Measurements from ENCODE around the gene FOXA3. TPM values are rescaled to one million over a fixed set of nuclear protein-coding genes. Genes with fewer than 3 reads are reported as not detected.
A peak's percentile ranks its signal among the peaks of the same experiment; 100 is the strongest.
"Not testable (repeated sequence)": the region's sequence is repeated elsewhere in the genome, so short reads cannot be mapped to it uniquely, and the experiment has no call there.

The FOXA3 gene
- total and polyA plus RNA-seq, 3 experiments from 2014 or later, result 0.59 to 0.62 TPM; not detected in 1

DNA sequence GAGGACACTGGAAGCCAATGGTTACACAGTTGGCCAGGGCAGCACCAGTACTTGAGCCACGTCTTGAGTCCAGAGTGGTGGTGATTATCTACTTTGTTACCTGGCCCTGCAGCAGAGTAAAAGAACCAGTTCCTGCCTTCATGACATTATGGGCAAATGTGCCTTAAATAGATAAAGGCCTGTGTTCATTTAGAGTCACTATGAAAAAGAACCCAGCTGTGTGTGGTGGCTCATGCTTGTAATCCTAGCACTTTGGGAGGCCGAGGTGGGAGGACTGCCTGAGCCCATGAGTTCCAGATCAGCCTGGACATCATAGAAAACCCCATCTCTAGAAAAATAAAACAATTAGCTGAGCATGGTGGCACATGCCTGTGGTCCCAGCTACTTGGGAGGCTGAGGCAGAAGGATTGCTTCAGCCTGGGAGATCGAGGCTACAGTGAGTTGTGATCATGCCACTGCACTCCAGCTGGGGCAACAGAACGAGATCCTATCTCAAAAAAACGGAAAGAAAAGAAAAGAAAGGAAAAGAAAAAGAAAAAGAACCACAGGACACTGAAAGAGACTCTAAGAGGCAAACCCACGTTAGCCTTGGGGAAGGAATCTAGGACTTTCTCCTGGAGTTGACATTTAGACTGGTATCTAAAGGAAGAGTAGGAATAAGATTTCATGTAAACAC, 25.2 kb downstream of the FOXA3 start:
- ChIA-PET POLR2A (interaction anchor here (0.7 kb wide), 1 partner anchor 14 kb away, joined by 5 read pairs; no protein-coding TSS in a partner anchor), CTCF (interaction anchor here (0.7 to 1.2 kb wide), 2 partner anchors 12 to 25 kb away, joined by 3 read pairs; partner anchors contain the start of gene FOXA3)
- Mint-ChIP-seq H3K4me1 (peaks cover 9 to 24% (median 11%) of the 10 kb centered on the region in 3 donors), H3K27ac (peak overlapping the region in 2 of 8 donors; percentile 46 to 79), H3K4me3 (no peak overlapping the region), H3K27me3 (peaks cover 0 to 3% of the 10 kb centered on the region in 2 donors), H3K9me3 (no peaks in the 10 kb centered on the region), H3K36me3 (peaks cover 0 to 16% (median 2%) of the 10 kb centered on the region in 3 donors)
- H3K4me3 ChIP-seq (ENCODE audit: low read length), result no peak overlapping the region
- H3K27me3 ChIP-seq (ENCODE audit: insufficient read depth, low read length, poor library complexity, severe bottlenecking), result no peaks in the 10 kb centered on the region
- H3K36me3 ChIP-seq (ENCODE audit: insufficient read depth, low read length), result no peaks in the 10 kb centered on the region
- H3K27ac ChIP-seq (ENCODE audit: low read depth, low read length), result no peak overlapping the region
- peaks cover 14% of the 10 kb centered on the region for H3K4me1 ChIP-seq (ENCODE audit: insufficient read depth, low read length)
- no peak for DNase-seq
- no peaks in the 10 kb centered on the region for H3K9me3 ChIP-seq (ENCODE audit: low read length)

DNA sequence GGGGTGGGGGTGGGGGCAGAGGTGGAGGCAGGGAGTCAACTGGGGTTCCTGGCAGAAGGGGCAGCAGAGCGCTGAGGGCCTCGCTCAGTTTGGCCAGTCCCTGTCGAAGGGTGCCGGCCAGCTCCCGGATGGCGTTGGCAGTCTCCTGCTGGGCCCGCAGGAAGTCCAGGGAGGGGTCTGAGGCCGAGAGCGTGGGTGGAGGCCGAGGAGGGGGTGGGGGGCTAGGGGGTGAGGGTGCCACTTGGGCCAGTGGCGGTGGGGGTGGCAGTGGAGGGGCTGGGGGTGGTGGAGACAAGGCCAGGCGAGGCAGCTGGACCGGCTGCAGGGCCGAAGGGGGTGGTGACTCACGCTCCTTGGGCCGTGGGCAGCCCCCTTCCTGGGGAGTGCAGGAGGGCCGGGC, 26.8 kb downstream of the FOXA3 start:
- no peaks in the 10 kb centered on the region for H3K9me3 Mint-ChIP-seq
- POLR2A ChIA-PET, result no interaction called here
- CTCF ChIA-PET, result no interaction called here

DNA sequence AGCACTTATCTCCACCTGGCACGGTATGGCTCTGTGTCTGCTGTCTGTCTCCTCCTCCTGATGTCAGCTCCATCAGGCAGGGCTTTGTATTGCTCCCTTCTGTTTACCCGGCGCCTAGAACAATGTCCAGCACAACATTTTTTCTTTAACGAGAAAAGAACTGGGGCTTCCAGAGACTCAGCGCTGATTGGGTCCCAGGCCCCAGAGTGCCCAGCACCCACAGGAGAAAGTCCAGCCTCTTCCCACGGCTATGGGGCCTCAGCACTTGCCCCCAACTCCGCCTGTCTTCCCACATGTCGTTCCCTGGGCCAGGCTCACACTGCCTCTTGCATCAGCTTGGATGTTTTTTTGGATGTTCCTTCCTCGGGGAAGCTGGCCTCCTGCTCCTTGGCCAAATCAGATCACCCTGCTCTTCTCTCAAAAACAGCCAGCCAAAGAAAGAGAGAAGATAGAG, 31.4 kb downstream of the FOXA3 start:
- Mint-ChIP-seq H3K36me3 (peaks cover 0 to 39% (median 2%) of the 10 kb centered on the region in 3 donors), H3K4me3 (no peak overlapping the region), H3K4me1 (peaks cover 8 to 9% (median 8%) of the 10 kb centered on the region in 3 donors), H3K9me3 (no peaks in the 10 kb centered on the region), H3K27me3 (no peaks in the 10 kb centered on the region), H3K27ac (peak overlapping the region in 2 of 8 donors; percentile 29 to 78)
- peaks cover 2% of the 10 kb centered on the region for H3K4me1 ChIP-seq (ENCODE audit: insufficient read depth, low read length)
- DNase-seq, result no peak
- POLR2A ChIA-PET, result no interaction called here
- no peaks in the 10 kb centered on the region for H3K9me3 ChIP-seq (ENCODE audit: low read length)
- CTCF ChIA-PET, result interaction anchor here (1.0 to 1.6 kb wide), 3 partner anchors 10 to 31 kb away, joined by 3 to 5 read pairs (median 3); partner anchors contain the start of genes FOXA3 and IRF2BP1
- H3K27ac ChIP-seq (ENCODE audit: low read depth, low read length), result no peak overlapping the region
- H3K4me3 ChIP-seq (ENCODE audit: low read length), result no peak overlapping the region
- no peaks in the 10 kb centered on the region for H3K36me3 ChIP-seq (ENCODE audit: insufficient read depth, low read length)
- H3K27me3 ChIP-seq (ENCODE audit: insufficient read depth, low read length, poor library complexity, severe bottlenecking), result no peaks in the 10 kb centered on the region

More for the DNA sequence above, 26.8 kb downstream of the FOXA3 start:
- Histone ChIP-seq H3K9me3 (ENCODE audit: low read length) (no peaks in the 10 kb centered on the region), H3K27me3 (ENCODE audit: insufficient read depth, low read length, poor library complexity, severe bottlenecking) (no peaks in the 10 kb centered on the region), H3K4me3 (ENCODE audit: low read length) (no peak overlapping the region), H3K36me3 (ENCODE audit: insufficient read depth, low read length) (no peaks in the 10 kb centered on the region), H3K27ac (ENCODE audit: low read depth, low read length) (no peak overlapping the region), H3K4me1 (ENCODE audit: insufficient read depth, low read length) (peaks cover 5% of the 10 kb centered on the region)
- H3K4me1 Mint-ChIP-seq, result peaks cover 8 to 18% (median 11%) of the 10 kb centered on the region in 3 donors
- H3K4me3 Mint-ChIP-seq, result no peak overlapping the region
- H3K36me3 Mint-ChIP-seq, result peaks cover 0 to 26% (median 2%) of the 10 kb centered on the region in 3 donors
- peaks cover 0 to 3% of the 10 kb centered on the region in 2 donors for H3K27me3 Mint-ChIP-seq
- DNase-seq, result no peak
- no peak overlapping the region for H3K27ac Mint-ChIP-seq

DNA sequence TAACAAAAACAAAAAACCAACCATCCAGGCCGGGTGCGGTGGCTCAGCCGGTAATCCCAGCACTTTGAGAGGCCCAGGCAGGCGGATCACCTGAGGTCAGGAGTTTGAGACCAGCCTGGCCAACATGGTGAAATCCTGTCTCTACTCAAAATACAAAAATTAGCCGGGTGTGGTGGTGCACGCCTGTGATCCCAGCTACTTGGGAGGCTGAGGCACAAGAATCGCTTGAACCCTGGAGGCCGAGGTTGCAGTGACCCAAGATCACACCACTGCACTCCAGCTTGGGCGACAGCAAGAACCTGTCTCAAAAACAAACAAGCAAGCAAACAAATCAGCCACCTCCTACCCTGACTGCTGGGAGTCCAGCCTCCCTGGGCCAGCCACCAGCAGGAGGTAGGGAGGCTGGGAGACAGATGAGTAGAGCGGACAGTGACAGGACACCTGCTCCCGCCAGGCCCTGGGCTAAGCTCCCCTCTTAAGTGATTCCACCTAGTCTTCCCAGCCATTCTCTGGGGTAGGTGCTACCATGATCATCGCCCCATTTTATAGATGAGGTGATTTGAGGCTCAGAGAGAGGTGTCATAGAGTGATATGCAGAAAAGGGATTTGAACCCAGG, 32.0 kb downstream of the FOXA3 start:
- H3K4me3 ChIP-seq (ENCODE audit: low read length); H3K9me3 ChIP-seq (ENCODE audit: low read length); POLR2A ChIA-PET; H3K4me3 Mint-ChIP-seq; DNase-seq; H3K9me3 Mint-ChIP-seq; H3K27me3 ChIP-seq (ENCODE audit: insufficient read depth, low read length, poor library complexity, severe bottlenecking); H3K36me3 ChIP-seq (ENCODE audit: insufficient read depth, low read length); H3K27ac ChIP-seq (ENCODE audit: low read depth, low read length); H3K27me3 Mint-ChIP-seq; H3K4me1 ChIP-seq (ENCODE audit: insufficient read depth, low read length): not testable (repeated sequence)
- Mint-ChIP-seq H3K27ac (peak overlapping the region in 1 of 8 donors; percentile 29), H3K36me3 (peaks cover 0 to 41% (median 2%) of the 10 kb centered on the region in 3 donors), H3K4me1 (peaks cover 12 to 14% (median 13%) of the 10 kb centered on the region in 3 donors)
- CTCF ChIA-PET, result interaction anchor here (1.0 to 1.6 kb wide), 3 partner anchors 10 to 31 kb away, joined by 3 to 5 read pairs (median 3); partner anchors contain the start of genes FOXA3 and IRF2BP1

DNA sequence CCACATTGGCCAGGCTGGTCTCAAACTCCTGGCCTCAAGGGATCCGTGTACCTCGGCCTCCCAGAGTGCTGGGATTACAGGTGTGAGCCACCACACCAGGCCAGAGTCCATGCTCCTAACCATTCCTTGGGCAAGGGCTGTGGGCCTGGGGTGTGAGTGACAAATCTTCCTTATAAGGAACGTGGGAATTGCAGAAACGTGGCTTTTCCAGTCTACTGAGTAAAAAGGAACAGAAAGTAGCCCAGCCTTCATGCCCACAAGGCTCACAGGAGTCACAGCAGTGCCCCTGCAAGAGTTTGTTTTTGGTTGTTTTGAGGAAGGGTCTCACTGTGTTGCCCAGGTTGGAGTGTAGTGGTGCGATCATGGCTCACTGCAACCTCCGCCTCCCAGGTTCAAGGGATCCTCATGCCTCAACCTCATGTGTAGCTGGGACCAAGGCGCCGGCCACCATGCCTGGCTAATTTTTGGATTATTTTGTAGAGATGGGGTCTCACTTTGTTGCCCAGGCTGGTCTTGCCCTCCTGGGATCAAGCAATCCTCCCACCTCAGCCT, 33.2 kb downstream of the FOXA3 start:
- H3K36me3 ChIP-seq (ENCODE audit: insufficient read depth, low read length), result no peaks in the 10 kb centered on the region
- ChIA-PET POLR2A (interaction anchor here (0.7 kb wide), 1 partner anchor 54 kb away, joined by 5 read pairs; no protein-coding TSS in a partner anchor), CTCF (no interaction called here)
- no peak overlapping the region for H3K27ac Mint-ChIP-seq
- H3K27me3 ChIP-seq (ENCODE audit: insufficient read depth, low read length, poor library complexity, severe bottlenecking), result no peaks in the 10 kb centered on the region
- no peak overlapping the region for H3K27ac ChIP-seq (ENCODE audit: low read depth, low read length)
- H3K4me3 Mint-ChIP-seq, result no peak overlapping the region
- no peak overlapping the region for H3K4me3 ChIP-seq (ENCODE audit: low read length)
- no peaks in the 10 kb centered on the region for H3K27me3 Mint-ChIP-seq
- H3K9me3 ChIP-seq (ENCODE audit: low read length), result no peaks in the 10 kb centered on the region
- DNase-seq, result no peak
- peaks cover 10% of the 10 kb centered on the region for H3K4me1 ChIP-seq (ENCODE audit: insufficient read depth, low read length)
- H3K4me1 Mint-ChIP-seq, result peaks cover 18 to 19% (median 19%) of the 10 kb centered on the region in 3 donors
- no peaks in the 10 kb centered on the region for H3K9me3 Mint-ChIP-seq
- H3K36me3 Mint-ChIP-seq, result peaks cover 0 to 46% (median 2%) of the 10 kb centered on the region in 3 donors

DNA sequence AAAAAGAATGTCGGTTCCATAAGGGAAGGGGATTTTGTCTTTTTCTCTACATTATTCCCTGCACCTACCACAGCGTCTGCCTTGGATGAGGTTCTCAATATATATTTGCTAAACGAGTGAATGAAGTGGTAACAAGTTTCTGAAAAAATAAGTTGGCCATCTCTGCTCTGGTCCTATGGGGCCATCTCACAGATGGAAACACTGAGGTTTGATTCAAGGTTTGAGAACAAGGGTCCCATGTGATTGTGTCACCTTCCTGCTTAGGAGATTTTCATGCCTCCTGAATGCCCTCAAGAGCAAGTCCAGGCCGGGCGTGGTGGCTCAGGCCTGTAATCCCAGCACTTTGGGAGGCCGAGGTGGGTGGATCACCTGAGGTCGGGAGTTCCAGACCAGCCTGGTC, 35.1 kb downstream of the FOXA3 start:
- Histone ChIP-seq H3K27ac (ENCODE audit: low read depth, low read length) (no peak overlapping the region), H3K4me1 (ENCODE audit: insufficient read depth, low read length) (peaks cover 16% of the 10 kb centered on the region), H3K27me3 (ENCODE audit: insufficient read depth, low read length, poor library complexity, severe bottlenecking) (no peaks in the 10 kb centered on the region), H3K9me3 (ENCODE audit: low read length) (no peaks in the 10 kb centered on the region), H3K36me3 (ENCODE audit: insufficient read depth, low read length) (no peaks in the 10 kb centered on the region), H3K4me3 (ENCODE audit: low read length) (no peak overlapping the region)
- Mint-ChIP-seq H3K27me3 (no peaks in the 10 kb centered on the region), H3K4me3 (peak overlapping the region in 2 of 7 donors; percentile 63 to 71), H3K36me3 (peaks cover 0 to 44% (median 0%) of the 10 kb centered on the region in 3 donors), H3K9me3 (no peaks in the 10 kb centered on the region), H3K27ac (no peak overlapping the region), H3K4me1 (peaks cover 17 to 25% (median 19%) of the 10 kb centered on the region in 3 donors)
- POLR2A ChIA-PET, result no interaction called here
- no peak for DNase-seq
- CTCF ChIA-PET, result no interaction called here

DNA sequence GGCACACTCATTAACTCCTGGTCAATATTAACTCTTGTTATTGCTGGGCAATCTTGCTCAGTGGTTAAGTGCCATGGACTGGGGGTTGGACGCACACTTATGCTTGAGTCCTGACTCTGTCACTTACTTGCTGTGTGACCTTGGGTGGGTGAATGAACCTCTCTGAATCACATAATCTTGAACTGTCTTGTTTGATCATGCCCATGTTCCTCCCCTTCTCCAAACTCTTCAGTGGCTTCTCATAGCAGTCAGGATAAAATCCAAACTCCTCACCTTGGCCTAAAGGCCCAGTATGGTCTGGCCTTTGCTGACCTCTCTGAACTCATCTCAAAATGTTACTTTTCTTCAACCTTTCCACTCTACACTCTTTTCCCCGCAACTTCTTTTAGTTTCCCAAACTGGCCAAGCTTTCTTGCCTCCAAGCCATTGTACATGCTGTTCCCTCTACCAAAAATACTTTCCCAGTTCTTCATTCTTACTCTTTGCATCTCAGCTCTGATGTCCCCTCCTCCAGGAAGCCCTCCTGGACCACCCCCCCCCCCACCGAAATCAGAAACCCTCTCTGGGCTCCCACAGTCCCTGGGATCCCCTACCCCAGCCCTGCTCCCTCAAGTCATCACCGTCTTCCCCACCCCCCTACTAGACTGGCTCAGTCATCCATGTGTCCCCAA, 35.9 kb downstream of the FOXA3 start:
- ChIA-PET CTCF (interaction anchor here (4.5 kb wide), 1 partner anchor 36 kb away, joined by 20 read pairs; the partner anchor contains the start of genes FOXA3 and SYMPK), POLR2A (interaction anchor here (3.6 kb wide), 1 partner anchor 14 kb away, joined by 19 read pairs; the partner anchor contains the start of gene IRF2BP1)
- Histone ChIP-seq H3K27me3 (ENCODE audit: insufficient read depth, low read length, poor library complexity, severe bottlenecking) (no peaks in the 10 kb centered on the region), H3K4me3 (ENCODE audit: low read length) (no peak overlapping the region), H3K36me3 (ENCODE audit: insufficient read depth, low read length) (no peaks in the 10 kb centered on the region), H3K27ac (ENCODE audit: low read depth, low read length) (no peak overlapping the region), H3K9me3 (ENCODE audit: low read length) (no peaks in the 10 kb centered on the region), H3K4me1 (ENCODE audit: insufficient read depth, low read length) (peaks cover 16% of the 10 kb centered on the region)
- DNase-seq, result no peak
- Mint-ChIP-seq H3K9me3 (no peaks in the 10 kb centered on the region), H3K4me3 (peak overlapping the region in 6 of 7 donors; percentile 9 to 60 (median 43)), H3K4me1 (peaks cover 17 to 25% (median 19%) of the 10 kb centered on the region in 3 donors), H3K27ac (peak overlapping the region in 3 of 8 donors; percentile 15 to 81 (median 43)), H3K36me3 (peaks cover 0 to 41% (median 0%) of the 10 kb centered on the region in 3 donors), H3K27me3 (no peaks in the 10 kb centered on the region)
